GM12878 (cell line): Measurements from ENCODE around the gene ANGPTL4. TPM values are rescaled to one million over a fixed set of nuclear protein-coding genes. Genes with fewer than 3 reads are reported as not detected.
A peak's percentile ranks its signal among the peaks of the same experiment; 100 is the strongest.

Experiments used
- ATAC-seq: fragments of 200-7000 bp; cut with Tn5 transposase; 3 replicates; pipeline ENCODE4 v1.9.1; 2020; ENCODE audit warnings: mild to moderate bottlenecking, moderate library complexity
- BruUV-seq: library from RNA; stranded (reverse); fragments of 400-500 nt; replicated peaks from 2 replicates; lab custom pipeline; 2021; lab: Mats Ljungman, UMichigan
- CTCF ChIA-PET: fragments of 300-600 bp; sonication (Branson Sonifier 250); formaldehyde crosslinking; extraction: SDS; loops from one replicate; lab custom pipeline; 2021; ENCODE audit warnings: inconsistent platforms; lab: Yijun Ruan, JAX
- POLR2A ChIA-PET: fragments of 350-600 bp; formaldehyde crosslinking; extraction: SDS; loops from one replicate; lab custom pipeline; 2021; ENCODE audit warnings: inconsistent platforms; lab: Charles Lee
- RAD21 ChIA-PET: fragments of 300-600 bp; sonication (Branson Sonifier 250); formaldehyde crosslinking; loops from one replicate; lab custom pipeline; 2023; ENCODE audit warnings: antibody characterized with exemption; ENCODE audit not compliant: unreplicated experiment; lab: Charles Lee
- SMC1A ChIA-PET: fragments of 300-600 bp; sonication (Branson Sonifier 250); formaldehyde crosslinking; loops from one replicate; lab custom pipeline; 2023; ENCODE audit not compliant: unreplicated experiment, uncharacterized antibody; lab: Charles Lee
- DNase-seq: peaks from one replicate; pipeline ENCODE4 v3.0.0-alpha.2; 2011; ENCODE audit warnings: low read depth, low spot score
- FAIRE-seq: peaks from 3 replicates; lab custom pipeline; 2011; peaks lifted over from hg19 to GRCh38; lab: Jason Lieb, UNC
- H2AFZ ChIP-seq: 2 replicates; pipeline ENCODE4 v1.6.0; 2011; ENCODE audit warnings: low read depth, low read length, control low read depth; ENCODE audit not compliant: control insufficient read depth
- H3K27ac ChIP-seq: 2 replicates; pipeline ENCODE4 v1.5.1; 2011; ENCODE audit warnings: control low read depth; ENCODE audit not compliant: control insufficient read depth, insufficient read depth
- H3K27me3 ChIP-seq, 2 experiments: replicated peaks in 1 of 2; 2 replicates each; pipeline versions ENCODE4 v1.6.0 to v1.6.1; 2011; ENCODE audit warnings: low read length in 1 of 2; ENCODE audit not compliant: control insufficient read depth in 2 of 2, insufficient read depth in 2 of 2
- H3K36me3 ChIP-seq, 2 experiments: 2 replicates each; pipeline ENCODE4 v1.5.1; 2011; ENCODE audit warnings: low read length in 1 of 2; ENCODE audit not compliant: control insufficient read depth in 2 of 2, insufficient read depth in 2 of 2
- H3K4me1 ChIP-seq: 2 replicates; pipeline ENCODE4 v1.6.1; 2011; ENCODE audit warnings: mild to moderate bottlenecking, low read length, moderate library complexity, mixed read lengths; ENCODE audit not compliant: control insufficient read depth, insufficient read depth
- H3K4me2 ChIP-seq: 2 replicates; pipeline ENCODE4 v1.6.0; 2011; ENCODE audit warnings: control low read depth; ENCODE audit not compliant: control insufficient read depth, insufficient read depth
- H3K4me3 ChIP-seq: fragments of 200-600 bp; sonication (generic); 2 replicates; pipeline ENCODE4 v1.5.1; 2016
- H3K79me2 ChIP-seq: 2 replicates; pipeline ENCODE4 v1.6.0; 2011; ENCODE audit warnings: low read length; ENCODE audit not compliant: control insufficient read depth, insufficient read depth
- H3K9ac ChIP-seq: 2 replicates; pipeline ENCODE4 v1.8.0; 2011; ENCODE audit warnings: low read length, control low read depth, mixed read lengths; ENCODE audit not compliant: control insufficient read depth, insufficient read depth
- H3K9me3 ChIP-seq: replicated peaks from 3 replicates; pipeline ENCODE4 v1.5.1; 2011; ENCODE audit warnings: mild to moderate bottlenecking, low read length; ENCODE audit not compliant: control insufficient read depth, insufficient read depth
- H4K20me1 ChIP-seq: 2 replicates; pipeline ENCODE4 v1.6.0; 2011; ENCODE audit not compliant: control insufficient read depth, insufficient read depth
- BMI1 ChIP-seq: fragments of 450-650 bp; IDR thresholded peaks from 2 replicates; pipeline ENCODE4 v1.6.1; 2016; ENCODE audit warnings: mild to moderate bottlenecking, moderate library complexity, borderline replicate concordance
- MTA2 ChIP-seq: fragments of 450-650 bp; IDR thresholded peaks from 2 replicates; pipeline ENCODE4 v1.6.1; 2016; ENCODE audit warnings: low read depth, mild to moderate bottlenecking, moderate library complexity
- MTA3 ChIP-seq: IDR thresholded peaks from 2 replicates; pipeline ENCODE4 v1.6.1; 2012; ENCODE audit warnings: low read length, inconsistent platforms, borderline replicate concordance
- NR2F1 ChIP-seq: fragments of 450-650 bp; conservative IDR thresholded peaks from 2 replicates; pipeline ENCODE4 v1.6.1; 2017; ENCODE audit warnings: mild to moderate bottlenecking
- PML ChIP-seq: IDR thresholded peaks from 2 replicates; pipeline ENCODE4 v1.6.1; 2012; ENCODE audit warnings: low read length, inconsistent platforms
- POLR2AphosphoS5 ChIP-seq: IDR thresholded peaks from 2 replicates; pipeline ENCODE4 v1.6.1; 2011; ENCODE audit warnings: mild to moderate bottlenecking, low read length, inconsistent platforms
- RCOR1 ChIP-seq: conservative IDR thresholded peaks from 2 replicates; pipeline ENCODE4 v1.6.1; 2012; ENCODE audit warnings: low read depth, low read length, improper control_type of control experiment
- ZZZ3 ChIP-seq: IDR thresholded peaks from 2 replicates; pipeline ENCODE4 v1.6.1; 2011; ENCODE audit warnings: low read depth; ENCODE audit not compliant: control insufficient read depth, insufficient read length
- WGBS: methylation state at CpG from one replicate; pipeline ENCODE4 v1.1.6; 2016; ENCODE audit warnings: low lambda C conversion rate; ENCODE audit not compliant: insufficient replicate concordance, insufficient coverage; ENCODE audit errors: missing lambda C conversion rate; 5-methylcytosine and 5-hydroxymethylcytosine counted together
- in situ Hi-C: fragments of 300-500 bp; cut with MboI; formaldehyde crosslinking; loops from 9 replicates; pipeline ENCODE4 v1.14.3; 2018; ENCODE audit warnings: mixed read lengths
- intact Hi-C: fragments of 100-400 bp; cut with micrococcal nuclease; formaldehyde crosslinking; loops from one replicate; pipeline ENCODE4 v1.14.2; 2022; ENCODE audit not compliant: unreplicated experiment
- polyA plus RNA-seq, 11 experiments: library from polyadenylated mRNA; depleted of rRNA in 4 of 11; unstranded in 6 of 11; stranded (reverse) in 5 of 11; fragments of >200 nt; fragmentation: Nextera tagmentation in 4 of 11; fragmentation: Illumina TruSeq in 1 of 11; extraction: Ambion mirVana in 4 of 11; extraction: Trizol in 1 of 11; gene quantifications; 1 replicate in 1 of 11; 2 replicates in 10 of 11; pipeline versions ENCODE4 v1.2.1 to v1.2.3, GENCODE V29; 2011 to 2016; ENCODE audit warnings: inconsistent platforms in 2 of 11, missing spikeins in 2 of 11, low read depth in 1 of 11
- total RNA-seq, 4 experiments: library from RNA; depleted of rRNA in 3 of 4; stranded (reverse); fragments of >200 nt in 3 of 4; fragmentation: Illumina TruSeq in 1 of 4; extraction: Trizol in 1 of 4; gene quantifications; 2 replicates each; pipeline versions ENCODE4 v1.2.1 to v1.2.3, GENCODE V29; 2013 to 2021

Gene ANGPTL4
- total and polyA plus RNA-seq, 10 of the 15 experiments (the other 5 are each of a cell fraction or from before 2014, with no cell fraction given), result 0.45 TPM; not detected in 9

DNA sequence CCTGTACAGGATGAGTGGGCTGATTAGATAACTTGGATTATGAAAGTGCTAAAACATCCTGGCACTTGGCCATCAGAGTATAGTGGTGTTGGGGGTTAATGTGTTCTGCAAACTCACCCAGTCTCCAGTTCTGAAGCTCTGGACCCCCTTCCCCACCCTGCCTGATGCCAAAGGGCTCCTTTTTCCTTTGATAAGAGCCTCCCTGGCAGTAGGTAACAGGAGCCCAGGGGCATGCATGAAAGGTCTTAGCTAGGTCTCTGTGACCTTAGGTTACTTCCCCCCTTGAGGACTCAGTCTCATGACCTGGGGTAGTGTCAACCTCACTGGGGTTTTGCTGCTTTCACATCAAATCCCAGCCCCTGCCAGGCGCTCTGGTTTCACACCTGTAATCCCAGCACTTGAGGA is 40.2 kb upstream of the ANGPTL4 start:
- Histone ChIP-seq H3K9me3 (no peaks in the 10 kb centered on the region), H3K79me2 (peaks cover 36% of the 10 kb centered on the region), H3K27me3 (no peaks in the 10 kb centered on the region), H3K36me3 (peaks cover 5 to 10% of the 10 kb centered on the region in 2 experiments), H3K4me3 (0 out of 2 replicates have a peak overlapping the region, but pooled peaks have one; percentile 98), H3K27ac (no peak overlapping the region), H3K4me2 (peak overlapping the region; percentile 7; the same call in 1 of the 2 replicates), H3K9ac (no peak overlapping the region), H2AFZ (no peak overlapping the region), H4K20me1 (no peaks in the 10 kb centered on the region), H3K4me1 (peaks cover 21% of the 10 kb centered on the region)
- intact Hi-C loops (loop anchor here (5.0 kb wide), 1 partner anchor 56 kb away; no protein-coding TSS in a partner anchor), in situ Hi-C loops (no loop called here)
- SMC1A ChIA-PET, result interaction anchor here (0.7 kb wide), 1 partner anchor 173 kb away, joined by 3 read pairs; no protein-coding TSS in a partner anchor
- DNase-seq (no peak), FAIRE-seq (no peak), ATAC-seq (no peak)
- BruUV-seq, result no TSS peak
- TF ChIP-seq PML (0 out of 2 replicates have a peak, but pooled peaks have one; percentile 21), MTA3 (no peak), BMI1 (no peak), RCOR1 (no peak), MTA2 (peak; percentile 17; the same call in 1 of the 2 replicates), NR2F1 (0 out of 2 replicates have a peak, but pooled peaks have one; percentile 18), ZZZ3 (no peak), POLR2AphosphoS5 (0 out of 2 replicates have a peak, but pooled peaks have one; percentile 25)
- 50% methylated on average over 1 of the region's 1 CpG for WGBS
- CTCF ChIA-PET, result interaction anchor here (0.6 to 1.4 kb wide), 3 partner anchors 19 to 1123 kb away, joined by 3 to 6 read pairs (median 3); no protein-coding TSS in a partner anchor
- POLR2A ChIA-PET, result interaction anchor here (0.6 kb wide), 1 partner anchor 368 kb away, joined by 5 read pairs; no protein-coding TSS in a partner anchor
- RAD21 ChIA-PET, result no interaction called here
